Activated CD4-positive, alpha-beta T cell treated with anti-CD3 and anti-CD28 coated beads for 24 hours (primary cell): ENCODE results near the gene FURIN.
A peak's percentile ranks its signal among the peaks of the same experiment; 100 is the strongest.
"Not testable (repeated sequence)": the region's sequence is repeated elsewhere in the genome, so short reads cannot be mapped to it uniquely, and the experiment has no call there.

Experiments
- DNase-seq, 2 donors: peaks; one replicate each; pipeline ENCODE4 v3.0.0-alpha.2; 2020; ENCODE audit warnings: low read depth in 2 of 2

FURIN gene

DNA sequence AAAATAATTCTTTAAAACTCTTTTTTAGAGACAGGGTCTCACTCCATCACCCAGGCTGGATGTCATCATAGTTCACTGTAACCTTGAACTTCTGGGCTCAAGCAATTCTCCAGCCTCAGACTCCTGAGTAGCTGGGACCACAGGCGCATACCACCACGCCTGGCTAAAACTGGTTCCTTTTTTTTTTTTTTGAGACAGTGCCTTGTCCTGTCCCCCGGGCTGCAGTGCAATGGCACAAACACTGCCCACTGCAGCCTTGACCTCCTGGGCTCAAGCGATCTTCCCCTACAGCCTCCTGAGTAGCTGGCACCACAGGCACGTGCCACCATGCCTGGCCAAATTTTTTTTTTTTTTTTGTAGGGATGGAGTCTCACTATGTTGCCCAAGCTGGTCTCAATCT is 23.7 kb upstream of the FURIN start:
- no peak for DNase-seq

DNA sequence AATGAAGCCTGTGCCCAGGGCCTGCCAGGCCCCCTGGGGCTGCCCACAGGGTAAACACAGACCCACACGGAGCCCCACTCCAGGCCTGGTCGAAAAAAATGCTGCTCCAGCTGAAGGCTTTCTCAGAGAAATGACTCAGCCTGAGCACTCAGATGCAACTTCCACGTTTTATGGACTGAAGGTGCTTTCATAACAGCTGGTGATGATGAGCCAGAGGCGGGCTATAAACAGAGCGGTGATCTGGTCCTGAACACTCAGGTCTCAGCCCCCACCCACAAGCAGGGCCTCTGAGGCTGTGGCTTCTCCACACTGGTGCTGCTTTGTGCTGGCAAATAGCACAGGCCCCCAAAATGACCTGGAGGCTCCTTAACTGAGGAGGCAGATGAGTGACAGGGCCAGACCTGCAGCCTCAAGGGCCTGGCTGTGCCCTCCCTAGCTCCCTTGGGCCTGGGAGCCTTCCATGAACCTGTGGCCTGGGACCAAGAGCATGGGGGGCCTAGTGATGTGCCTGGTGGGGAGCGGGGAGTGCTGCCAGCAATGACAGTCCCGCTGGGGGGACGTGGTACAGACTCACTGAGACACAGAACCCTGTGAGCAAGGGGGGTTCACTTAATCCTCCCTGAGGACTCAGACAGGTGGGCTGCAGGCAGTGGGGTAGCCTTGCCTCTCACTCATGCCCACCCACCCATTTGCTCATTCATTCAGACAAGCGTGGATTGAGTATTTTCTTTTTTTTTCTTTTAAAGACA is 23.0 kb upstream of the FURIN start:
- DNase-seq: no peak

DNA sequence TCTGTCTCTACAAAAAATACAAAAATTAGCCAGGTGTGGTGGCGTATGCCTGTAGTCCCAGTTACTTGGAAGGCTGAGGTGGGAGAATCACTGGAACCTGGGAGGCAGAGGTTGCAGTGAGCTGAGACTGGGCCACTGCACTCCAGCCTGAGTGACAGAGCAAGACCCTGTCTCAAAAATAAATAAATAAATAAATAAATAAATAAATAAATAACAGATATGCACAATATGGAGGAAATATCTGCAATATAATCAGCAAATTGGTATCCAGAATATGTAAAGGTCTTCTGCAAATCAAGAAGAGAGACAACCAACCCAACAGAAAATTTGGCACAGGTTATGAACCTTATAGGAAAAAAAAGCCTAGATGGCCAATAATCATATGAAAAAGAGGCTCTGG is 19.0 kb upstream of the FURIN start:
- DNase-seq: not testable (repeated sequence)

DNA sequence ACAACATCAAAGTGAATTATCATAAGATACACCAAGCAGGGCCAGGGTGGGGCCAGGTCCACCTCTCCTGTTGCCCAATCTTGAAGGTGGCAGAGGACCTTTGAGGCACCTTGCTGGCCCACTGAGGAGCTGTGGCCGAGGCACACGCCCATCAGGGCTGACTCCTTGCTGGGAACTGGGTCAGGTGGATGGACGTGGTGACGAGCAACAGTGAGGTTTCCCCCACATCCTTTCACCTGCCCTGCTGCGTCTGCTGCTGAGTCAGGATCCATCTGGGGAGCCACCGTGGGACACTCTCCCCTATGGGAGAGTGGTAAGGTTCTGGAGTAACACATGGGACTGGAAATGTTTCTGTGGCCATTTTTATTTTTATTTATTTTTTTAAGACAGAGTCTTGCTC is 17.3 kb upstream of the FURIN start:
- DNase-seq: no peak

DNA sequence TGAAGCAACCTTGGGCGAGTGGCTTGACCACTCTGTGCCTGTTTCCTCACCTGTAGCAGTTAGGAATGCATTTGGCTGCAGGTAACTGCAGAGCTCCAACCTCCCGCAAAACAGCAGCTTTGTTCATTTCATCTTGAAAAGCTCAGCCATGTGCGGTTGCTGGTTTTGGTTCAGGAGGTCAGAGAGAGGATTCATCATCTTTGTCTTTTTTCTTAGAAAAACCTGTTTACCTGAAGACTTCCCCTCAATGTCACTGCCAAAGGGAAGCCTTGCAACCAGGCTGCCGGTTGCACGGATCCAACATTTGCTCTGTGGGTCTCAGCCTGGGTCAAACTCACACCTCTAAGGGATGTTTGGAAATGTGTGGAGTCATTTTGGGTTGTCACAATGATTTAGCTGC is 16.4 kb upstream of the FURIN start:
- DNase-seq: no peak

DNA sequence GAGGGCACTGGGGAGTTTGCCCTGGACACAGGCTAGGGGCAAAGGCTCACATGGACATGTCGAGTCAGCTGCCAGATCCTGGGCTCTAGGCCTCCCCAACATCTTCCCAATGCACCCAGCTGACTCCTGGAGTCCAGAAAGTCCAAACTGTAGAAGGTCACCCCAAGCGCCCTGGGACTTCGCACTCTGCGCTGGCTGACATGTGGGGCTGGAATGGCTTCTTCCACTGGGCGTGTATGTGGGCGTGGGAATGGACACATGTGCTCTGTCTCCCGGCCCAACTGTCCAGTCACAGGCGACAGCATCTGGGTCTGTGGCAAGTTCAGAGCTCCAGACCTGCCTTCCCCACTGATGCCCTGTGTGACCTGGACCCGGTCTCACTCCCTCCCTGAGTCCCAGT is 13.2 kb upstream of the FURIN start:
- no peak for DNase-seq

DNA sequence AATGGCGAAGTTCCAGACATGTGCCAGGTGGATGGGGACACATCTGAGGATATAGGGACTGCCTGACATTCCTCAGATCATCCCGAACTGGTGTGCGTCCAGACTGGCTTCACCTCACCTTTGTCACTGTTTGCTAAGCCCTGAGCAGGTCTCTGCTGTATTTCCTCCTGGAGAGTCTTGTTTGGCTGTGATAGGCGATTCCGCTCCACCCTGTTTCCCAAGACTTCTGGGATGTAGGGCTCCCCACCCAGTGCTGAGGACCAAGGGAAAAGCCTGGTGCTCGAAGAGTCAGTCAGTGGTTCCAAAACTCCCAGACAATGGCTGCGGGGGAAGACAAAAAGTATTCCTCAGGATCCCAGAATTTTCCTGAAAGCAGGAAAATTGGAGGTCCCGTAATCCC is 11.1 kb upstream of the FURIN start:
- DNase-seq: no peak

DNA sequence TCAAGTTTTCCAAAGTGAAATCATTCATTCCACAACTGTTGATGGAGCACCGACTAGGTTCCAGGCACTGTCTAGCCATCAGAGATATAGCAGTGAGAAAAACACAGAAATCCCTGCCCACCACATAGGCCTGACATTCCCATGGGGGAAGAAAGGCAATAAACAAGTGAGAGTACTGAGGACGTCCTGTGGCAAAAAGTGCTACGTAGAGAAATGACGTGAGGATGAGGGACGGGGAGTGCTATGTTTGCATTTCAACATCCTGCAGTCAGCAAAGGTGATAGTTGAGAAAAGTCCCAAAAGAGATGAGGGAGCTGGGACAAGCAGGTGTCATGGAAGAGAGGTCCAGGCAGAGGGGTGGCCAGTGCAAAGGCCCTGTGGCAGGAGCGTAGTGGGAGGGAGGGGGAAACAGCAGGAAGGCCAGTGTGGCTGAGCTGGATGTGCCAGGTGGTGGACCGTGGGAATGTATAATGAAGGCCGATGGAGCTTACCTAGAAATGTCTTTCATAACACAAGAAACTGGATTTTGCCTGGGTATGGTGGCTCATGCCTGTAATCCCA is 10.4 kb upstream of the FURIN start:
- DNase-seq: no peak

DNA sequence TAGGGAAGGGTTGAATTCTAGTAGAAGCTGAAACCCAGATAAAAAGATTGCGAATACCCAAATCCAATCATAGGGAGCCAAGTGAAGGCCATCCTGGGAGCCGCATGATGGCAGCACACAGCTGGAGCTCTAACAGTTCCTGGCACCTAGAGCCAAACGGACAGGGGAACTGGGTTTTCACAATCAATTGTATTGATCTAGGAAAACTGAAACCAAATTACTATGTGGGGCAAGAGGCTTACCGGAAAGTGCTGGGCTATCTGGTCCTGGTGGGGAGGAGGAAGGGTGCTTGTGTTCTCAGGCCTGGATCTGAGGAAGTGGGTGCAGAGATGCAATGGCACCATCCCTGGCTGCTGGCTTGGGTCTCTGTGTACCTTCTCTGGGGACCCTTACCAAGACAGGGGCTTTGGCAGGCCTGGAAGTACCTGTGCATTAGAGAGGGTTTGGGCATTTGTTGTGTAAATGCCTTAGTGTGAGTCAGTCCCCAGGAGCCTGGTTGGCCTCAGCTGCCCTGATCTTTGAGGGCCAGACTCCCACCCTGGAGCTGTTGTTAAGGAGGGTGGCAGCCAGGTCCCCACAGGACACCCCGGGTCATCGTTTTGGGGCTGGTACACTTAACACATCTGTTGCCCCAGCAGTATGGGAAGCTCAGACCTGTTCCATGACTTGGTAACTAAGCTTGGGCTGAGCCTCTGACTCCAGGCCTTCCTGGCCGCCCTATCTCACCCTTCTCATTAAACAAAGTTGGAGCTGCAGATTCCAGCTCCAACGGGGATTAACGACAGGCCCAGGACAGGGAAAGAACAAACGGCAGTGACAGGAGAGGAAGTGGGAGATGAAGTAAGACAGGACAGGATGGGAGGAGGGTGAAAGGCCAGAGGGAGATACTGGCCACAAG is 8.9 kb upstream of the FURIN start:
- no peak for DNase-seq

DNA sequence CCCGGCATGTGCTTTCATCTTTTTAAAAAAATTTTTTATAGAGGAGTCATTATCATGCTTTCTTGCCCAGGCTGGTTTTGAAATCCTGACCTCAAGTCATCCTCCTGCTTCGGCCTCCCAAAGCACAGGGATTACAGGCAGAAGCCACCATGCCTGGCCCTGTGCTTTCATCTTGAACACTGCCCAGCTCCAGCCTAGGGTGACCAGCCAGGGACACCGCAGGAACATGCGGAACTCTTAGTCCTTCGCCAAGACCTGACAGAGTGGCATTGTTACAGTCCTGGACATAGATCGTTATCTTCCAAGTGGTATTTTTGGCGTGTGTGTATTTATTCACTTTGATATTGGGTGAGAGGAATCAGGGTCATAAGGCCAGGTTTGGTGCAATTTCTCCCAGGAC is 7.9 kb upstream of the FURIN start:
- no peak for DNase-seq

DNA sequence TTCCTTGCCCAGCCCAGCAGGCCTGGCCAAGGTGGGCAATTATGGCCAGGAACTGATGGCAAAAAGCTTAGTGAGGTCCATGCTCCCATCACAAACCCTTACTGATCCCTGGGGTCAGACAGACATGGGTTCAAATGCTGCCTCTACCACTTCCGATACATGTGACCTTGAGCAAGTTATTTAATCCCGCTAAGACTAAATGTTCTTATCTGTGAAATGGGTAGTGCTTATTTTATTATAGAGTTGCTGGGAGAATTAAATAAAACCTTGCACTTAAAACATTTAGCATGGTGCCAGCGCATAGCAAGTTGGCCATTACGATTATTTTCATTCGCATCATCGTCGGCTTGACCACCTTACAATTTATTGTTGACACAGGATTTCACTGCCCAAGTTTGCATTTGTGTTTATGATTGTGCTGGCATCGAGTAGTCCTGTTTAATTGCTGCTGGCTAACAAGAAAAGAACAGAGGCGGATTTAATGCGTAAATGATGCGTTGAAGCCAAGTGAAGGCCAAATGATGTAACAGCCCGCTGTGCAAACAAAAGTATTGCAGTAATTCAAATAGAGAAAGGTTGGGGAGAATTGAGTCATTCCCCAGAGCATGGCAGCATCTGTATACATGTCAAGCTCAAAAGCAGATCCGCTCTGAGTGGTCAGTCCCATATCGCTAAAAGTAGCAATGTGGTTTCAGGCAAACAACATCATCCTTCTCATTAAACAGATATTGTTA is 7.3 kb upstream of the FURIN start:
- DNase-seq: no peak

DNA sequence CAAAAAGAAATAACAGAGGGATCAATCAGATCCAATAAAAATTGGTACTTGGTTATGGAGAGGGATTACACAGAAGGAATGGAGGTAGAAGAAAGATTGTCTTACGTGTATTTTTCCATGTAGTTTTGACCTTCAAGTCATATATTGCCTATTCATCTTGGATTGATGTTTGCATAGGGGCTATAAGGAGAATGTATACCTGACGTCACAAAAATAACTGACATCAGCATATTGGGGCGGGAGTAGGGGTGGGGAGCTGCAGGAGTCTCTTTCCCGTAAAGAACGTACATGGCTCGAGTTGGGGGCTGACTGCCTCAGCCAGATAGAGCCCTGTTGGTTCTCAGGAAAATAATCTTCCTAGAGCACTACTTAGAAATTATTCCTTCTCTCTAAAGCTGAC is 5.9 kb upstream of the FURIN start:
- no peak for DNase-seq

DNA sequence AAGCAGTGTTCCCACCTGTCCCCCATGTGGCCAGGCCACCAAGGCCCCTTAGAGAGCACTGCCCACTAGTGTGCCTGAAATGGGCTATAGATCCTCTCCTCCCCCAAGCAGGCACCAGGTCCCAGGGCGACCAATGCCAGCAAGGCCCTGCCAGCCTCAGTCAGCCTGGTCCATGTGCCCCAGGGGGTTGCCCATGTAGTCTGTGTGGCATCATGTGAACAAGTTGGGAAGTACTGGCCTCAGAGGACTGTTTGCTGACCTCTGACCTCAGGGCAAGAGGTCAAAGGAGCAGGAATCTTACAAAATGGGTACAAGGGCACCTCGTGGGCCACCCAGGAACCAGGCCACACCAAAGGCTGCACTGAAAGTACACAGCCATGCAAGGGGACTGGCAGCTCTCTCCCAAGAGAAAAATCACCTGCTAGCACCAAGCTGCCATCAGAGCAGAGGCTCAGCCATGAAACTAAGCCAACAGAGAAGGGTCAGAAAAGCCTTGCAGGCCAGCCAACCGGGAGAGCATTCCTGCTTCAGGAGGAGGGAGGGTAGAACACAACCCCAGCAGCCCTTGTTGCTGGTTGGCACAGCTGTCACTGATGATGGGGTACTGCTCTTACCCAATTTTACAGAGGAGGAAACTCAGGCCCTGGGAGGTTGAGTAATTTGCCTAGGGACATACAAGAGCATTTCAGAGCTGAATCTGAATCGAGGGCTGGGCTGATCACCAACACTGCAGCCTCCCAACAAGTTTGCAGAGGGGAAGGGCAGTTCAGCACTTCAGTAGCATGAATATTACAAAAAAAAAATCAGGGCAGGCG is 5.2 kb upstream of the FURIN start:
- DNase-seq: no peak

DNA sequence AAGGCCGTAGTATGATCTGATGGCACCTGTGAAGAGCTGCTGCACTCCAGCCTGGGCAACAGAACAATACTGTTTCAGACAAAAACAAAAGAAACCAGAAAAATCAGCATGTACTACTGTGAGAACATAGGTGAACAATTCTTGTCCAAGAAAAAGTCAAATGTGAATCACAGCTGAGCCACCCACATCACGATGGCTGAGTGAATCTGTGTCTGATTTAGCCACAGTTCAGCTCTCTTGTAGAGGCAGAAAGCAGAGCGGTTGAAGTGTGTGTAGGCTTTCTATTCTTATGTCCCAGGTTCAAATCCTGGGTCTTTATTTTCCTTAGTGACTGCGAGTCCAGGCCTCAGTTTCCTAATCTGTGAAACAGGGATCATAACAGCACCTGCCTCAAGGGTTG is 4.4 kb upstream of the FURIN start:
- no peak for DNase-seq

DNA sequence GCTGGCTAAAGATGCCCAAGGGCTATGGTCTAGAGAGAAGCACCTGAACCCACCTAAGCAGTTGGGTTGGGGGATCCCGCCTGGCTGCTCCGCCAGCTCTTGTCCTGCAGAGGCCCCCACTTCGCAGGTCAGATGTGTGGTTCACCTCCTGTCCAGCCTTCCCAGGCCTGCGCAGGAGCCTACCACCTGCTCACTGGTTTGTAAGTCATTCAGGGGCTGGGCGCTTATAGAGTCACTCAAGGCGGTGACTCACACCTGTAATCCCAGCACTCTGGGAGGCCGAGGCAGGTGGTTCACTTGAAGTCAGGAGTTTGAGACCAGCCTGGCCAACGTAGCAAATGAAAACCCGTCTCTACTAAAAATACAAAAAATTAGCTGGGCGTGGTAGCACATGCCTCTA is 3.9 kb upstream of the FURIN start:
- no peak for DNase-seq

DNA sequence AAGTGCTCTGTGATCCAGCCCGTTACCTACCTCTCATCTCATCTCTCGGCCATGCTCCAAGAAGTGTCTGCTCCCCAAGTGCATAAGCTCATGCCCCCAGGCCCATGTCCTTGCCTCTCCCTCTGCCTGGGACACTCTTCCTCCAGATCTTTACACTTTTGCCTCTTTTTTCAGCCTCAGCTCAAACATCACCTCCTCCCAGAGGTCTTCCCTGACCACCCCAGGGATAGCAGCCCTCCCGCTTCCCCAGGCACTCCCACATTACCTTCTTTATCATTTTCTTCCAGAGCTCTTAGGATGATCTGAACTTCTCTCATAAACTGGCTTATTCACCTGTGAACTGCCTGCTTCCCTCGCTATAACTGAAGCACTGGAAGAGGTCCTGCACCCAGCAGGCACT is 2.7 kb upstream of the FURIN start:
- no peak for DNase-seq

DNA sequence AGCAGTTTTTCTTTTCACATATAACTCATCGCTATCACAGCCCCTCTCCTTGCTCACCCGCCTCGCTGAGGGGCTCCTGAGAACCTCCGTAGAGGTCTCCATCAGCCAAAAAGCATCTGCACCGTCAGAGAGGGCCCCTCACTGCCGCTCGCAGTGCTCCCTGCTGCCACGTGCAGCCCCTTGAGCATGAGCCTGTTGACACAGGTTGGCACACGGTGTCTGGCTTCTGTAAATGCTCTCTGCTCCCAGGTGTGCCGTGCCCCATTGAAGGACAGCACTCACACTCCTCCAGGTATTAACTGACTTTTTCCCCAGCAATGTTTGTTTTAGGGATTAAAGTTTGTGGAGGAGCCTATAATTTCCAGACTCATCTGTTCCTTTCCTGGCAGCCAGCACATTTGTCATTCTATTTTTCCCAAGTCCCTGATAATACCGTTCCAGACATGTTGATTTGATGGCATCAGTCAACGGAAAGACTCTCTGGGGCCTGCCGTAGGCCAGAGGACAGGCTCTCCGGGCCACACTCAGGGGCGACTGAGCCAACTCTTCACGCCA is 2.1 kb upstream of the FURIN start:
- DNase-seq: no peak

DNA sequence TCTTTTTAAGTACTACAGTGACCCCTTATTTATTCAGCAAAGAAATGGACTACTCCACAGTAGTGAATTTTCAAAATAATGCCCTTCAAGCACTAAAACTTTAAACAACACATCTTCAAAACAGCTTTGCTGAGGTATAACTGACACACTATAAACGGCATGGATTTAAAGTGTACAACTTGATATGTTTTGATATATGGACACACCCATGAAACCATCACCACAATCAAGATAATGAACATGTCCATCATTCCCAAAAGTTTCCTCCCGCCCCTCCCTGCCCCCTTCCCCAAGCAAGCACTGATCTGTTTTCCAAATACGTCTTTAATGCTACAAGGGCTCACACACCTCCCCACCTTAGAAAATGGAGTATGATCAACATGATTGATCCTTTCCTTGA is 1.6 kb upstream of the FURIN start:
- DNase-seq: no peak

DNA sequence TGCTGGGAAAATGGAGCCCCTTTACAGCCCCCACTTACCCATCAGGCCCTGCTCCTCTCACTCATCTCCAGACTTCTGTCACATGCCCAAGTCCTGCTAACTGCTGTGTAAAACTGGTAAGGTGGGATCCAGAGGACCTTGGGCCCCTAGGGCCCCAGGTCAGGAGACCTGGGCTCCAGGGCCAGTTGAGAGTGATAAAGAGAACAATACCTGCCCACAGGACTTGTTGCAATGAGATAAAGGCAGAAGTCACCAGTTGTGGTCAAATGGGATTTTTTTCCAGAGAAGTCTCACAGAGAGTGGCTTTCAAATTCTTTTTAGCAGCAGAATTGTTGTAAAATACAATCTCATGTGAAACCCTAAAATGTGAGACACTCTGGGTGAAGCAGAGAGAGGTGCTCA is 753 bp downstream of the FURIN start:
- no peak for DNase-seq

DNA sequence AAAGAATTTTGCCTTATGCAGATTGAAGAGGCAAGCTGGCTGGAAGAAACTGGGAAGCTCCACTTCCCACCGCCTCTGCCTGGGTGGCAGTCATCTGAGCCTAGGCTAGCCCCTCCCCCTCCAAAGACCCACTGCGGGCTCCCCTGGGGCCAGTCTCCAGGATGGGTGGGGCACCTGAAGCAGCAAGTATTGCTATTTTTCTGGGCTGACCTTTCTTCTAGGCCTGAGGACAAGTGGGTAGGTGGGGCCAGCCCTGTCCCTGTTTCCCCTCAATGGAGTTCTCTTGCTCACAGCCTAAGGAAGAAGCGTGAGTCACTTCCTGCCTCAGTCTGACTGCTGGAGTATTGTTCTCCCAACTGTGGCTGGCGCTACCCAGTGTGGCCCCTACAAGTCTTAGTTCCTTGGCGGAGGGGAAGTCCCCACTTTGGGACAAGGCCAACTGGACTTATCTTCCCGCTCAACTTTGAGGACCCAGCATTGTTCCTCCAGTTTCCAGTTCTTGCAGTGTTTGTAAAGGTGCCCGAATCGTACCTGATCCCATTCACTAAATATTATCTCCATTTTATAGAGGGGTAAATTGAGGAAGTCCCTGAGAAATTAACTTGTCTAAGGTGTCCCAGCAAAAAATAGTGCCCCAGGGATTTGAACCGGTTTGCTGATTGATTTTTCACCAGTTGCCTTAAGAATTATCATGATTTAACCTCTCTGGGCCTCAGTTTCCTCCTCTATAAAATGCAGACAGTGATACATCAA is 1.4 kb downstream of the FURIN start:
- DNase-seq: peak in 1 of 2 donors; percentile 54
